ENCODE results near the gene ADAMTSL2. TPM values are rescaled to one million over a fixed set of nuclear protein-coding genes. Genes with fewer than 3 reads are reported as not detected.

ADAMTSL2 gene
- total RNA-seq, 2 donors from 2014 or later = 4.9 to 27.7 TPM

GRCh38 chr9:133531293-133531692 lies 3.2 kb upstream of the ADAMTSL2 start:
- Histone ChIP-seq H3K9me3 (no peaks in the 10 kb centered on the region), H3K4me1 (peaks cover 0 to 66% of the 10 kb centered on the region in 2 donors), H3K27me3 (no peaks in the 10 kb centered on the region), H3K4me3 (no peak overlapping the region), H3K27ac (no peak overlapping the region), H3K36me3 (no peaks in the 10 kb centered on the region)
- no peak for TF ChIP-seq CTCF (IDR thresholded peaks at IDR 0.05)
- DNase-seq (ENCODE audit: low spot score) = no peak

DNA sequence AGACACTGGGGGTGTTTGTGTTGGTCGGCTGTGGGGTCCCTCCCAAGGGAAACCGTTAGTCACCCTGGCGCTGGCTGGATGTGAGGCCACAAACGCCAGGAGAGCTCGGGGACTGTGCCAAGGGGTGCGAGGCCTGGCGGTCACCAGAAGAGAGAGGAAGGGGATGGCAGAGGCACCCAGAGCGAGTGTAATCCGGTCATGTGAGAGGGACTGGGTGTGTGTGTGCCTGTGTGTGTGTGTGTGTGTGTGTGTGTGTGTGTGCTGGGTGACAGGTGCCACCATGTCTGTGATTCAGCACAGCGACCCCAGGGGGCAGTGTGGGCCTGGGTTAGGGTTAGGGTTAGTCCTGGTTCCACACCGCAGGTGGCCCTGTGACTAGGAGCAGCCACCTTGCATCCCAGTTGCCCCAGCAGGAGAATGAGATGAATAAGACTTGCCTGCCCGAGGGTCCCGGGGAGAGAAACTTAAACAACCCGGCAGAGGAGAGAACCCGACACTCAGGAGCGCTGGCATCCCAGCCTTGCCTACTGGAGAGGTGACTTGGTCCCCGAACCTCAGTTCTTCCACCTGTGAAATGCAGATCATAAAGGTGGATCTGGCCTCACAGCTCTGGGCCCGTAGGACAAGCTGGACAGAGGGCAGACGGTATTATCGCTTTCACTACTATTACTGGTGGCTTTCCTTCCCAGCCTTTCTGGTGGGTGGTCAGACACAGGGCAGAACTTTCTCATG lies 1.4 kb upstream of the ADAMTSL2 start:
- peaks cover 0 to 50% of the 10 kb centered on the region in 2 donors for H3K4me1 ChIP-seq
- H3K27ac ChIP-seq = no peak overlapping the region
- TF ChIP-seq CTCF (IDR thresholded peaks at IDR 0.05) = peak; percentile 57 to 74
- no peaks in the 10 kb centered on the region for H3K36me3 ChIP-seq
- no peaks in the 10 kb centered on the region for H3K9me3 ChIP-seq
- no peaks in the 10 kb centered on the region for H3K27me3 ChIP-seq
- peak; percentile 85 for DNase-seq (ENCODE audit: low spot score)
- no peak overlapping the region for H3K4me3 ChIP-seq

GRCh38 chr9:133533857-133534256 lies 647 bp upstream of the ADAMTSL2 start:
- H3K27ac ChIP-seq = peak overlapping the region; percentile 47 to 63
- H3K4me3 ChIP-seq = peak overlapping the region; percentile 33 to 54
- H3K4me1 ChIP-seq = peaks cover 0 to 50% of the 10 kb centered on the region in 2 donors
- TF ChIP-seq CTCF (IDR thresholded peaks at IDR 0.05) = no peak
- H3K9me3 ChIP-seq = no peaks in the 10 kb centered on the region
- no peaks in the 10 kb centered on the region for H3K36me3 ChIP-seq
- no peaks in the 10 kb centered on the region for H3K27me3 ChIP-seq
- DNase-seq (ENCODE audit: low spot score) = no peak

DNA sequence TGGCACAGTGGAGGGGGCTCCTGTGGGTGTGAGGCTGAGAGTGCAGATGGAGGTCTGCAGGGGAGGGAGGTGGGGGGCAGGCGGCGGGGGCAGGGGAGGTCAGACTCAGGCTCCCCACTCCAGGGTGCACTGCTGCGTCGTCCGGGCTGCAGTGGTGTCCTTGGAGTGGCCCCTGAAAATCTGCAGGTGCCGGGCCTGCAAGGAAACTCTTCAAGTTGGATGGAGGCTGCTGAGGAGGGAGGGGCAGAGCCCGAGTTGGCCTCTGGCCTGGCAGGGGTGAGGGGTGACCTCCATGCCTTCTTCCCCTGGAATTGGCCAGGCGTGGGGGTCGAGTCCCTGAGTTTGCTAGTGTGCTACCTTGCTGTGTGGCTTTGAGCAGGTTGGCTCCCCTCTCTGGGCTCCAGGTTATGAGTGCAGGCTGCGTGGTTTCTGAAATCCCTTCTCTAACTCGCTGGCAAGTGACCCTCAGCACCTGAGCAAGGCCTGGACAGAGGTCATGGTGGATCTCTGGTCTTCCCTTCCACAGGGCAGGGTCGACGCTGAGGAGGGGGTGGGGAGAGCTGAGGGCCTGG lies 888 bp downstream of the ADAMTSL2 start:
- no peaks in the 10 kb centered on the region for H3K9me3 ChIP-seq
- H3K36me3 ChIP-seq = no peaks in the 10 kb centered on the region
- no peaks in the 10 kb centered on the region for H3K27me3 ChIP-seq
- TF ChIP-seq CTCF (IDR thresholded peaks at IDR 0.05) = no peak
- H3K4me1 ChIP-seq = peaks cover 0 to 62% of the 10 kb centered on the region in 2 donors
- peak overlapping the region in 1 of 2 donors; percentile 63 for H3K27ac ChIP-seq
- H3K4me3 ChIP-seq = peak overlapping the region; percentile 33 to 54
- no peak for DNase-seq (ENCODE audit: low spot score)

- peak overlapping the region; percentile 3 to 54 for H3K4me3 ChIP-seq
- no peak overlapping the region for H3K27ac ChIP-seq
- no peak for DNase-seq (ENCODE audit: low spot score)
- H3K36me3 ChIP-seq = no peaks in the 10 kb centered on the region
- no peaks in the 10 kb centered on the region for H3K9me3 ChIP-seq
- no peaks in the 10 kb centered on the region for H3K27me3 ChIP-seq
- TF ChIP-seq CTCF (IDR thresholded peaks at IDR 0.05) = no peak
- H3K4me1 ChIP-seq = peaks cover 0 to 69% of the 10 kb centered on the region in 2 donors
Measured at GRCh38 chr9:133536080-133536479, 1.6 kb downstream of the ADAMTSL2 start.
